ENCODE data around the gene DNASE1L2.

The DNASE1L2 gene

DNA sequence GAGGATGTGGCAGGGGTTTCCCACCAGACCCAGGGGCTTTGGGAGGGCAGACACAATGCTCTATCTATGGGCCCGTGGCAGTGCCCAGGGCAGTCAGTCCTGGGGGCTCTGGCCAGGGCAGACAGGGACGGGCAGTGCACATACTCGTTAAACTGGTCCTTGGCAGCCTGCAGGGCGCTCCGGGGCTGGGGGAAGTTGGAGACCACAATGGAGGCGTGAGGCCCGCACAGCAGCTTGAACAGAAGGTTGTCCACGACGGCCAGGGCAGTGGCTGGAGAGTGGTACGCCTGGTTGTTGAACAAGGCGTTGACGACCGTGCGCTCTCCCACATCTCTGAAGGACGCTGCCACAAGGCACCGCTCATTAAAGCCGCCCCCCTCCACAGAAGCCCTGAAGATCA lies 50.3 kb downstream of the DNASE1L2 start:
- POLR2A ChIA-PET, result no interaction called here
- H3K4me1 ChIP-seq (ENCODE audit: control insufficient read depth, insufficient read depth, low read length), result no peaks in the 10 kb centered on the region
- no peak overlapping the region for H3K4me3 ChIP-seq (ENCODE audit: low read depth, low read length)
- CTCF ChIA-PET, result no interaction called here
- H3K27ac ChIP-seq (ENCODE audit: extremely low read depth, low read depth, low read length), result no peak overlapping the region
- no peaks in the 10 kb centered on the region for H3K9me3 ChIP-seq (ENCODE audit: control insufficient read depth, insufficient read depth, low read depth, low read length)
- H3K36me3 ChIP-seq (ENCODE audit: control insufficient read depth in 2 of 2, insufficient read depth in 1 of 2, low read length in 2 of 2), result peaks cover 3 to 34% of the 10 kb centered on the region in 2 experiments; a peak in 2 of 3 replicates
- TF ChIP-seq ZNF394 (tag by site-specific recombination; IDR thresholded peaks at IDR 0.05; ENCODE audit: borderline replicate concordance), result no peak
- no peak for TF ChIP-seq ZNF768 (tag by site-specific recombination; IDR thresholded peaks at IDR 0.05)
- no peak for TF ChIP-seq ZNF660 (tag by site-specific recombination; IDR thresholded peaks at IDR 0.05)

DNA sequence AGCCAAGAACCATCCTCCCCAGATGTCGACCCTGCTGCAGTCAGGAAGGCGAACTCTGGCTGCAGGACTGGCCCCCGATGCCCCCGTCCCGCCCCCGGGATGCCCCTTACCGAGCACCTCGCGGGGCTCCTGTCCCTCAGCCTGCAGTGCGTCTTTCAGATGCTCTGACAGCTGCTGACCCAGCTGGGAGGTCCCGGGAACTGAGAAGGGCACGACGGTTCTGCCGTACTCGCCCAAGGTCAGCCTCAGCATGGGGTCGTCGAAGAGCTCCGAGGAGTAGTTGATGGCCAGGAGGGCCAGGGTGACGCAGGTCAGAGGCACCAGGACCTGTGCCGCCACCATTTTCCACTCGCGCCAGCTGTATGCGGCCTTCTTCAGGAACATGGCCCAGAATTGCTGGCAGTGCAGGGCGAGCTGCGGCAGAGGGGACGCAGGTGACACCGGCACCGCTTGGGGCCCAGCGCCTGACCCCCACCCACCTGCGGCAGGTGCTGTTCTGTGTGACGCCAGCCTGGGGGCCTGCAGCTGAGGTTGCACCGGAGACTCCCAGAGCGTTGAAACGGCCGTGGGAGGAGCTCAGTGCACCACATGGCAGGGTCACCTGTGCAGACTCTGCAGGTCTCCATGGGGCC lies 51.8 kb downstream of the DNASE1L2 start:
- Histone ChIP-seq H3K4me1 (ENCODE audit: control insufficient read depth, insufficient read depth, low read length) (no peaks in the 10 kb centered on the region), H3K4me3 (ENCODE audit: low read depth, low read length) (no peak overlapping the region), H3K9me3 (ENCODE audit: control insufficient read depth, insufficient read depth, low read depth, low read length) (no peaks in the 10 kb centered on the region), H3K27ac (ENCODE audit: extremely low read depth, low read depth, low read length) (no peak overlapping the region), H3K36me3 (ENCODE audit: control insufficient read depth in 2 of 2, insufficient read depth in 1 of 2, low read length in 2 of 2) (peaks cover 3 to 36% of the 10 kb centered on the region in 2 experiments; a peak in 2 of 3 replicates)
- ChIA-PET POLR2A (no interaction called here), CTCF (interaction anchor here (0.7 to 0.9 kb wide), 2 partner anchors 122 to 253 kb away, joined by 3 read pairs; no protein-coding TSS in a partner anchor)
- TF ChIP-seq ZNF341 (tag by site-specific recombination; IDR thresholded peaks at IDR 0.05; ENCODE audit: low read depth), result no peak
- no peak for TF ChIP-seq SCRT1 (tag by site-specific recombination; IDR thresholded peaks at IDR 0.05; ENCODE audit: borderline replicate concordance)
- TF ChIP-seq, protein P1, sequence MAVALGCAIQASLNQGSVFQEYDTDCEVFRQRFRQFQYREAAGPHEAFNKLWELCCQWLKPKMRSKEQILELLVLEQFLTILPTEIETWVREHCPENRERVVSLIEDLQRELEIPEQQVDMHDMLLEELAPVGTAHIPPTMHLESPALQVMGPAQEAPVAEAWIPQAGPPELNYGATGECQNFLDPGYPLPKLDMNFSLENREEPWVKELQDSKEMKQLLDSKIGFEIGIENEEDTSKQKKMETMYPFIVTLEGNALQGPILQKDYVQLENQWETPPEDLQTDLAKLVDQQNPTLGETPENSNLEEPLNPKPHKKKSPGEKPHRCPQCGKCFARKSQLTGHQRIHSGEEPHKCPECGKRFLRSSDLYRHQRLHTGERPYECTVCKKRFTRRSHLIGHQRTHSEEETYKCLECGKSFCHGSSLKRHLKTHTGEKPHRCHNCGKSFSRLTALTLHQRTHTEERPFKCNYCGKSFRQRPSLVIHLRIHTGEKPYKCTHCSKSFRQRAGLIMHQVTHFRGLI (tag by site-specific recombination; IDR thresholded peaks at IDR 0.05), result no peak
- no peak for TF ChIP-seq ZNF426 (tag by site-specific recombination; IDR thresholded peaks at IDR 0.05)
- TF ChIP-seq ZXDB (tag by site-specific recombination; IDR thresholded peaks at IDR 0.05), result no peak
- no peak for TF ChIP-seq ZNF501 (tag by site-specific recombination; IDR thresholded peaks at IDR 0.05)
- no peak for TF ChIP-seq ZNF549 (tag by site-specific recombination; IDR thresholded peaks at IDR 0.05)
- TF ChIP-seq, protein P2, sequence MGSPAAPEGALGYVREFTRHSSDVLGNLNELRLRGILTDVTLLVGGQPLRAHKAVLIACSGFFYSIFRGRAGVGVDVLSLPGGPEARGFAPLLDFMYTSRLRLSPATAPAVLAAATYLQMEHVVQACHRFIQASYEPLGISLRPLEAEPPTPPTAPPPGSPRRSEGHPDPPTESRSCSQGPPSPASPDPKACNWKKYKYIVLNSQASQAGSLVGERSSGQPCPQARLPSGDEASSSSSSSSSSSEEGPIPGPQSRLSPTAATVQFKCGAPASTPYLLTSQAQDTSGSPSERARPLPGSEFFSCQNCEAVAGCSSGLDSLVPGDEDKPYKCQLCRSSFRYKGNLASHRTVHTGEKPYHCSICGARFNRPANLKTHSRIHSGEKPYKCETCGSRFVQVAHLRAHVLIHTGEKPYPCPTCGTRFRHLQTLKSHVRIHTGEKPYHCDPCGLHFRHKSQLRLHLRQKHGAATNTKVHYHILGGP (tag by site-specific recombination; IDR thresholded peaks at IDR 0.05), result no peak
- TF ChIP-seq ZNF600 (tag by site-specific recombination; IDR thresholded peaks at IDR 0.05), result no peak
- TF ChIP-seq, protein P3, sequence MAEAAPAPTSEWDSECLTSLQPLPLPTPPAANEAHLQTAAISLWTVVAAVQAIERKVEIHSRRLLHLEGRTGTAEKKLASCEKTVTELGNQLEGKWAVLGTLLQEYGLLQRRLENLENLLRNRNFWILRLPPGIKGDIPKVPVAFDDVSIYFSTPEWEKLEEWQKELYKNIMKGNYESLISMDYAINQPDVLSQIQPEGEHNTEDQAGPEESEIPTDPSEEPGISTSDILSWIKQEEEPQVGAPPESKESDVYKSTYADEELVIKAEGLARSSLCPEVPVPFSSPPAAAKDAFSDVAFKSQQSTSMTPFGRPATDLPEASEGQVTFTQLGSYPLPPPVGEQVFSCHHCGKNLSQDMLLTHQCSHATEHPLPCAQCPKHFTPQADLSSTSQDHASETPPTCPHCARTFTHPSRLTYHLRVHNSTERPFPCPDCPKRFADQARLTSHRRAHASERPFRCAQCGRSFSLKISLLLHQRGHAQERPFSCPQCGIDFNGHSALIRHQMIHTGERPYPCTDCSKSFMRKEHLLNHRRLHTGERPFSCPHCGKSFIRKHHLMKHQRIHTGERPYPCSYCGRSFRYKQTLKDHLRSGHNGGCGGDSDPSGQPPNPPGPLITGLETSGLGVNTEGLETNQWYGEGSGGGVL (tag by site-specific recombination; IDR thresholded peaks at IDR 0.05), result no peak
- TF ChIP-seq, protein P4, sequence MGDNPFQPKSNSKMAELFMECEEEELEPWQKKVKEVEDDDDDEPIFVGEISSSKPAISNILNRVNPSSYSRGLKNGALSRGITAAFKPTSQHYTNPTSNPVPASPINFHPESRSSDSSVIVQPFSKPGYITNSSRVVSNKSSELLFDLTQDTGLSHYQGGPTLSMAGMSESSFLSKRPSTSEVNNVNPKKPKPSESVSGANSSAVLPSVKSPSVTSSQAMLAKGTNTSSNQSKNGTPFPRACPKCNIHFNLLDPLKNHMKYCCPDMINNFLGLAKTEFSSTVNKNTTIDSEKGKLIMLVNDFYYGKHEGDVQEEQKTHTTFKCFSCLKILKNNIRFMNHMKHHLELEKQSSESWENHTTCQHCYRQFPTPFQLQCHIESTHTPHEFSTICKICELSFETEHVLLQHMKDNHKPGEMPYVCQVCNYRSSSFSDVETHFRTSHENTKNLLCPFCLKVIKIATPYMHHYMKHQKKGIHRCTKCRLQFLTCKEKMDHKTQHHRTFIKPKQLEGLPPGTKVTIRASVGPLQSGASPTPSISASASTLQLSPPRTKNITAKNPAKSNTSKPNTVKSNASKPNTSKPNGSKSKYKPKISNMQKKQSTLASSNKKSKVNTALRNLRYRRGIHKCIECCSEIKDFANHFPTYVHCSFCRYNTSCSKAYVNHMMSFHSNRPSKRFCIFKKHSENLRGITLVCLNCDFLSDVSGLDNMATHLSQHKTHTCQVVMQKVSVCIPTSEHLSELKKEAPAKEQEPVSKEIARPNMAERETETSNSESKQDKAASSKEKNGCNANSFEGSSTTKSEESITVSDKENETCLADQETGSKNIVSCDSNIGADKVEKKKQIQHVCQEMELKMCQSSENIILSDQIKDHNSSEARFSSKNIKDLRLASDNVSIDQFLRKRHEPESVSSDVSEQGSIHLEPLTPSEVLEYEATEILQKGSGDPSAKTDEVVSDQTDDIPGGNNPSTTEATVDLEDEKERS (tag by site-specific recombination; IDR thresholded peaks at IDR 0.05), result no peak
- no peak for TF ChIP-seq ZNF302 (tag by site-specific recombination; IDR thresholded peaks at IDR 0.05; ENCODE audit: low read depth)
- no peak for TF ChIP-seq ZNF157 (tag by site-specific recombination; IDR thresholded peaks at IDR 0.05)

Measured in HEK293 (cell line).